Naive thymus-derived CD4-positive, alpha-beta T cell (primary cell): Measurements from ENCODE around the gene OR52K1. TPM values are rescaled to one million over a fixed set of nuclear protein-coding genes. Genes with fewer than 3 reads are reported as not detected.

Experiments
- polyA plus RNA-seq, 2 donors: library from polyadenylated mRNA; unstranded; fragments of 300-500 nt; fragmentation: Illumina TruSeq; gene quantifications; one replicate each; pipeline ENCODE4 v1.2.3, GENCODE V29; 2021
- total RNA-seq, 6 experiments: library from RNA in 5 of 6; stranded (reverse) in 5 of 6; gene quantifications; 1 replicate in 5 of 6; 2 replicates in 1 of 6; pipeline ENCODE4 v1.2.3 and lab custom pipeline; 2021 to 2026

The OR52K1 gene
- total and polyA plus RNA-seq, 7 experiments from 2014 or later = 0.29 to 0.39 TPM; not detected in 5

Other genes with a start within 250 kb of the OR52K1 start
- gene OR52B4, start 114.3 kb upstream of the OR52K1 start, total RNA-seq = not detected
- gene OR52B4, start 114.3 kb upstream of the OR52K1 start, polyA plus RNA-seq = not detected
- 10 to 100 TPM; 17.5 to 78.9 (median 29.7) TPM for gene TRIM21, start 88.9 kb upstream of the OR52K1 start, total RNA-seq
- 10 to 100 TPM; 34.7 to 62.2 TPM for gene TRIM21, start 88.9 kb upstream of the OR52K1 start, polyA plus RNA-seq
- 1 to 10 TPM in 1 of 5 experiments, not detected in 4; 1.4 TPM for gene OR52K2, start 33.4 kb upstream of the OR52K1 start, total RNA-seq
- not detected for gene OR52K2, start 33.4 kb upstream of the OR52K1 start, polyA plus RNA-seq
- not detected for gene OR52M1, start 62.5 kb downstream of the OR52K1 start, total RNA-seq
- gene OR52M1, start 62.5 kb downstream of the OR52K1 start, polyA plus RNA-seq = not detected
- gene OR52I2, start 99.1 kb downstream of the OR52K1 start, total RNA-seq = not detected
- gene OR52I2, start 99.1 kb downstream of the OR52K1 start, polyA plus RNA-seq = not detected
- not detected for gene OR52I1, start 111.4 kb downstream of the OR52K1 start, total RNA-seq
- gene OR52I1, start 111.4 kb downstream of the OR52K1 start, polyA plus RNA-seq = under 1 TPM in 1 of 2 donors, not detected in 1; 0.07 TPM
- gene TRIM68, start 125.6 kb downstream of the OR52K1 start, total RNA-seq = 10 to 100 TPM in 3 of 5 experiments, 1 to 10 TPM in 2; 3.8 to 29.5 (median 12.4) TPM
- gene TRIM68, start 125.6 kb downstream of the OR52K1 start, polyA plus RNA-seq = 10 to 100 TPM; 13.0 to 19.3 TPM
- not detected for gene OR51D1, start 154.8 kb downstream of the OR52K1 start, total RNA-seq
- not detected for gene OR51D1, start 154.8 kb downstream of the OR52K1 start, polyA plus RNA-seq
- not detected for gene OR51E1, start 161.3 kb downstream of the OR52K1 start, total RNA-seq
- gene OR51E1, start 161.3 kb downstream of the OR52K1 start, polyA plus RNA-seq = not detected
- gene OR51E2, start 215.2 kb downstream of the OR52K1 start, total RNA-seq = not detected
- gene OR51E2, start 215.2 kb downstream of the OR52K1 start, polyA plus RNA-seq = not detected
- not detected for gene MMP26, start 222.1 kb downstream of the OR52K1 start, total RNA-seq
- not detected for gene MMP26, start 222.1 kb downstream of the OR52K1 start, polyA plus RNA-seq